ENCODE measurements around the gene PRKN.

- TF ChIP-seq PRDM10 (tag by site-specific recombination; IDR thresholded peaks at IDR 0.05) (no peak), CTCF (tag by site-specific recombination; IDR thresholded peaks at IDR 0.05) (no peak), ZNF138 (tag by site-specific recombination; IDR thresholded peaks at IDR 0.05; ENCODE audit: borderline replicate concordance) (no peak), ZBTB26 (tag by site-specific recombination; optimal IDR thresholded peaks at IDR 0.05) (no peak), ZFP3 (tag by site-specific recombination; IDR thresholded peaks at IDR 0.05; ENCODE audit: low read depth) (no peak), ZSCAN4 (tag by site-specific recombination; IDR thresholded peaks at IDR 0.05) (no peak), ZNF354C (tag by site-specific recombination; IDR thresholded peaks at IDR 0.05; ENCODE audit: borderline replicate concordance, low read depth) (no peak)
Measured at GRCh38 chr6:161956082-161956481, 771.5 kb downstream of the PRKN start.
